ENCODE measurements around the gene CENPS. TPM values are rescaled to one million over a fixed set of nuclear protein-coding genes. Genes with fewer than 3 reads are reported as not detected.

The CENPS gene
- total RNA-seq, 1 experiment from 2014 or later = 28.5 TPM

GRCh38 chr1:10484521-10484920 lies 54.3 kb downstream of the CENPS start:
- no peaks in the 10 kb centered on the region for H3K9me3 ChIP-seq (ENCODE audit: insufficient read depth, low read depth)
- ChIA-PET POLR2A (ENCODE audit: unreplicated experiment) (no interaction called here), CTCF (interaction anchor here (0.6 kb wide), 1 partner anchor 10 kb away, joined by 5 read pairs; no protein-coding TSS in a partner anchor)
- no peaks in the 10 kb centered on the region for H3F3A ChIP-seq (ENCODE audit: insufficient read depth, low read depth)
- no peak overlapping the region for H2AFZ ChIP-seq
- no peak overlapping the region for H3K27ac ChIP-seq
- no TSS peak for BruUV-seq (replicated peaks)
- no peak for DNase-seq
- no peak for TF ChIP-seq EZH2 (IDR thresholded peaks at IDR 0.05; ENCODE audit: low read depth)
- no peaks in the 10 kb centered on the region for H3K27me3 ChIP-seq (ENCODE audit: insufficient read depth, low read depth)
- intact Hi-C loops (cut with micrococcal nuclease; ENCODE audit: unreplicated experiment) = no loop called here
- no peaks in the 10 kb centered on the region for H3K36me3 ChIP-seq (ENCODE audit: low read depth)
- peaks cover 55% of the 10 kb centered on the region for H3K79me2 ChIP-seq (ENCODE audit: low read depth)
- no peak overlapping the region for H3K4me3 ChIP-seq
- H3K4me2 ChIP-seq = no peak overlapping the region
- H4K20me1 ChIP-seq (ENCODE audit: insufficient read depth) = no peaks in the 10 kb centered on the region; the same call in 1 of the 2 replicates
- H3K4me1 ChIP-seq (replicated peaks; ENCODE audit: insufficient read depth) = no peaks in the 10 kb centered on the region
- no peaks in the 10 kb centered on the region for H3K9me2 ChIP-seq (ENCODE audit: insufficient read depth)

DNA sequence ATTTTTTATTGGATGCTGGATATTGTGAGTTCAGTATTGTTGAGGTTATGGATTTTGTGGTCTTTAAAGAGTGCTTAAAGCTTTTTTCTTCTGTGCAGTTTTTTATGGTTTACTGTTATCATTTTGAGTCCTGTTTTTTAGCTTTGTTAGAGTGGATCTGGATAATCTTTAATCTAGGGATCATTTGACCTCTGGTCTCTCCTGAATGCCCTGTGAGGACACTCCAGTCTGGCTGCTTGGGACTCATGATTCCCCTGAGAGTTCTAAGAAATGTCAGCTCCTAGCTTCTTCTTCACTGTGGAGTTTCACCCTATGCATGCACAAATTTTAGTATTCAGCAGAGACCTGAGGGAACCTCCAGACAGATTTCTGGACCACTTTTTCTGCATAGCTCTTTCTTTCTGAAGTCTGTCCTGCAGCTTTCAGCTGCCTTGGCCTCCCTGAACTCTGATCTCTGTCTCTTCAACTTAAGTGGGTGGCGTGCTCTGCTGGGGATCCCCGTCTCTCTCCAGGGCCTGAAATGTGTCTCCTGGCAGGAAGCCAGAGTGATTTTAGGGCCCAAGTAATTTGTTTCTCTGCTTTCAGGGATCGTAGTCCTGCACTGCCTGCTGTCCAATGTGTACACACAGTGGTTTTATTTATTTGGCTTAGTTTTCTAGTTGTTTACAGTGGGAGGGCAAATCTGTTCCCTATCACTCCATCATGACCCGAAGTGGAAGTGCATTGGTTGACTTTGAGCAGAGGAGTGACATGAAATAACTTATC lies 59.2 kb downstream of the CENPS start:
- no peak overlapping the region for H2AFZ ChIP-seq
- H3K79me2 ChIP-seq (ENCODE audit: low read depth) = peaks cover 22% of the 10 kb centered on the region; the same call in 1 of the 2 replicates
- CTCF ChIA-PET = no interaction called here
- H3K27me3 ChIP-seq (ENCODE audit: insufficient read depth, low read depth) = no peaks in the 10 kb centered on the region
- BruUV-seq (replicated peaks) = no TSS peak
- DNase-seq = no peak
- 0 out of 2 replicates have a peak, but pooled peaks cover 2% of the 10 kb centered on the region for H4K20me1 ChIP-seq (ENCODE audit: insufficient read depth)
- no peak overlapping the region for H3K4me3 ChIP-seq
- H3K9me3 ChIP-seq (ENCODE audit: insufficient read depth, low read depth) = no peaks in the 10 kb centered on the region
- TF ChIP-seq EZH2 (IDR thresholded peaks at IDR 0.05; ENCODE audit: low read depth) (no peak), CTCF (conservative IDR thresholded peaks at IDR 0.05) (no peak)
- no peak overlapping the region for H3K4me2 ChIP-seq
- POLR2A ChIA-PET (ENCODE audit: unreplicated experiment) = no interaction called here
- H3F3A ChIP-seq (ENCODE audit: insufficient read depth, low read depth) = peaks cover 4% of the 10 kb centered on the region; the same call in 1 of the 2 replicates
- H3K9me2 ChIP-seq (ENCODE audit: insufficient read depth) = no peaks in the 10 kb centered on the region
- intact Hi-C loops (cut with micrococcal nuclease; ENCODE audit: unreplicated experiment) = no loop called here
- H3K27ac ChIP-seq = no peak overlapping the region
- H3K4me1 ChIP-seq (replicated peaks; ENCODE audit: insufficient read depth) = no peaks in the 10 kb centered on the region
- H3K36me3 ChIP-seq (ENCODE audit: low read depth) = no peaks in the 10 kb centered on the region

GRCh38 chr1:10490286-10490970 lies 60.2 kb downstream of the CENPS start:
- DNase-seq = no peak
- Histone ChIP-seq H3K4me2 (no peak overlapping the region), H2AFZ (no peak overlapping the region), H3K27ac (no peak overlapping the region), H3K36me3 (ENCODE audit: low read depth) (no peaks in the 10 kb centered on the region), H4K20me1 (ENCODE audit: insufficient read depth) (peaks cover 6% of the 10 kb centered on the region; the same call in 1 of the 2 replicates), H3K9me2 (ENCODE audit: insufficient read depth) (no peaks in the 10 kb centered on the region), H3K79me2 (ENCODE audit: low read depth) (peaks cover 18% of the 10 kb centered on the region; the same call in 1 of the 2 replicates), H3K4me1 (replicated peaks; ENCODE audit: insufficient read depth) (no peaks in the 10 kb centered on the region), H3K4me3 (no peak overlapping the region), H3K9me3 (ENCODE audit: insufficient read depth, low read depth) (no peaks in the 10 kb centered on the region), H3K27me3 (ENCODE audit: insufficient read depth, low read depth) (no peaks in the 10 kb centered on the region), H3F3A (ENCODE audit: insufficient read depth, low read depth) (peaks cover 4% of the 10 kb centered on the region; the same call in 1 of the 2 replicates)
- no TSS peak for BruUV-seq (replicated peaks)
- TF ChIP-seq EZH2 (IDR thresholded peaks at IDR 0.05; ENCODE audit: low read depth) (no peak), CTCF (conservative IDR thresholded peaks at IDR 0.05) (no peak)
- ChIA-PET POLR2A (ENCODE audit: unreplicated experiment) (interaction anchor here (0.7 kb wide), 1 partner anchor 1529 kb away, joined by 29 read pairs; no protein-coding TSS in a partner anchor), CTCF (no interaction called here)
- intact Hi-C loops (cut with micrococcal nuclease; ENCODE audit: unreplicated experiment) = no loop called here

Other genes with a start within 250 kb of the CENPS start
- 20.6 and 22.7 TPM in 2 replicates for gene KIF1B, start 219.9 kb upstream of the CENPS start, total RNA-seq (2021)
- gene PGD, start 31.4 kb upstream of the CENPS start, total RNA-seq (2021) = 526 and 559 TPM in 2 replicates
- gene CORT, start 19.6 kb downstream of the CENPS start, total RNA-seq (2021) = 1.4 and 1.6 TPM in 2 replicates
- gene DFFA, start 42.1 kb downstream of the CENPS start, total RNA-seq (2021) = 35.2 and 36.8 TPM in 2 replicates
- 28.3 and 34.7 TPM in 2 replicates for gene PEX14, start 44.5 kb downstream of the CENPS start, total RNA-seq (2021)